HG02973 (cell line): Measurements from ENCODE around the gene IL1RAPL2.
"Not testable (repeated sequence)": the region's sequence is repeated elsewhere in the genome, so short reads cannot be mapped to it uniquely, and the experiment has no call there.

Source experiments
- ATAC-seq: cut with Tn5 transposase; IDR thresholded peaks from one replicate; pipeline ENCODE4 v1.9.1; 2021; ENCODE audit warnings: moderate library complexity; ENCODE audit not compliant: unreplicated experiment

IL1RAPL2 gene

GRCh38 chrX:105006103-105006502 lies 440.1 kb downstream of the IL1RAPL2 start:
- no peak for ATAC-seq

- ATAC-seq: no peak
These were observed 441.0 kb downstream of the IL1RAPL2 start for GRCh38 chrX:105006996-105007395.

- ATAC-seq: no peak
These were observed 447.7 kb downstream of the IL1RAPL2 start for GRCh38 chrX:105013719-105014118.

GRCh38 chrX:105017641-105018040 lies 451.6 kb downstream of the IL1RAPL2 start:
- ATAC-seq: no peak

GRCh38 chrX:105018865-105019264 lies 452.9 kb downstream of the IL1RAPL2 start:
- no peak for ATAC-seq

GRCh38 chrX:105028962-105029361 lies 463.0 kb downstream of the IL1RAPL2 start:
- not testable (repeated sequence) for ATAC-seq

- ATAC-seq: no peak
These were observed 472.8 kb downstream of the IL1RAPL2 start for GRCh38 chrX:105038672-105039328.

GRCh38 chrX:105050921-105051320 lies 484.9 kb downstream of the IL1RAPL2 start:
- no peak for ATAC-seq

- no peak for ATAC-seq
These were observed 485.4 kb downstream of the IL1RAPL2 start for GRCh38 chrX:105051364-105051763.

- ATAC-seq: no peak
These were observed 486.9 kb downstream of the IL1RAPL2 start for GRCh38 chrX:105052926-105053325.

GRCh38 chrX:105063743-105064142 lies 497.7 kb downstream of the IL1RAPL2 start:
- no peak for ATAC-seq

GRCh38 chrX:105098201-105098600 lies 532.2 kb downstream of the IL1RAPL2 start:
- no peak for ATAC-seq

GRCh38 chrX:105098812-105099211 lies 532.8 kb downstream of the IL1RAPL2 start:
- ATAC-seq: no peak

GRCh38 chrX:105101378-105101777 lies 535.4 kb downstream of the IL1RAPL2 start:
- no peak for ATAC-seq

GRCh38 chrX:105109936-105110335 lies 543.9 kb downstream of the IL1RAPL2 start:
- ATAC-seq: no peak

- ATAC-seq: no peak
These were observed 548.6 kb downstream of the IL1RAPL2 start for GRCh38 chrX:105114554-105115130.

GRCh38 chrX:105115596-105116320 lies 549.8 kb downstream of the IL1RAPL2 start:
- not testable (repeated sequence) for ATAC-seq

- no peak for ATAC-seq
These were observed 550.5 kb downstream of the IL1RAPL2 start for GRCh38 chrX:105116486-105116885.

- ATAC-seq: no peak
These were observed 551.6 kb downstream of the IL1RAPL2 start for GRCh38 chrX:105117621-105118020.

GRCh38 chrX:105120463-105120862 lies 554.5 kb downstream of the IL1RAPL2 start:
- no peak for ATAC-seq

GRCh38 chrX:105121186-105121585 lies 555.2 kb downstream of the IL1RAPL2 start:
- ATAC-seq: no peak

GRCh38 chrX:105126201-105126600 lies 560.2 kb downstream of the IL1RAPL2 start:
- ATAC-seq: no peak
